ENCODE measurements around the gene EIPR1.
"Not testable (repeated sequence)": the region's sequence is repeated elsewhere in the genome, so short reads cannot be mapped to it uniquely, and the experiment has no call there.

The EIPR1 gene

GRCh38 chr2:3403587-3404334 lies 26.1 kb upstream of the EIPR1 start:
- DNase-seq (ENCODE audit: low read depth in 2 of 2): no peak

DNA sequence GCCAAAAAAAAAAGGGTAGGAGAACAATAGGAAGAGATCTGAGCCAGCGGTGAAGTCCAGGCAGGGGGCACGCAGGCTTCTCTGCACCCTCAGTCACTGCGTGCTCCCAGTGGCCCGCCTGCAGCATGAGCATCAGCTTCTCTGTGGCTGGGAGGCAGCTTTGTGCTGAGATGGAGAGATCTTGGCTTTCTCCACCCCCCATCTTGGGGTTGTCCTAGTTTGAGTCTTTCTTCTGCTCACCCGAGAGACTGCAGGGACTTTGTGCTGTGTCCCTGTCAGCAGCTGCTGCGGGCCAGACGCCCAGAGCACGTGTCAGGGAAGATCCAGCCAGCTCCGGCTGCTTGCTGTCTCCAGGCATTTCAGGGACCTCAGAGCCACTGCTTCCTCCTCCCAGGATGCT lies 22.2 kb upstream of the EIPR1 start:
- DNase-seq (ENCODE audit: low read depth in 2 of 2): no peak

- no peak for DNase-seq (ENCODE audit: low read depth in 2 of 2)
These were observed 21.8 kb upstream of the EIPR1 start for GRCh38 chr2:3399381-3399780.

DNA sequence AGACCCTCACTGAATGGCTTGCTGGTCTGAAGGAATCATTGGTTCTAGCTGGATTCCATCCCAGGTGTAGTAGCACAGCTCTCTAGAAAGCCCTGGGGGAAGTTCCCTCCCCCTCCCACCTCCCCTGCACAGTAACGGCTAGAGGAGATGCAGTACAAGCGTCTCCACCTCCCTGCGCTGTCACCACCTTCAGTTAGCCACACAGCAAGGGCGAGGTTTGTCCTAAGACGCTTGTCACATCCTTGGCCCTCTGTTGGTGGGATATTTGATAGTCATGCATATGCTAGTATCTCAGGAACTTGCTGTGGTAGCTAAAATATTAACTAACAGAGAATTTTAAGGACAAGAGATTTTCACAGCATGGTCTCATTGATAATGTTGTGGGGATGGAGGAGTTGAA lies 21.2 kb upstream of the EIPR1 start:
- no peak for DNase-seq (ENCODE audit: low read depth in 2 of 2)

GRCh38 chr2:3396920-3397559 lies 19.4 kb upstream of the EIPR1 start:
- no peak for DNase-seq (ENCODE audit: low read depth in 2 of 2)

- no peak for DNase-seq (ENCODE audit: low read depth in 2 of 2)
These were observed 14.6 kb upstream of the EIPR1 start for GRCh38 chr2:3392216-3392615.

- no peak for DNase-seq (ENCODE audit: low read depth in 2 of 2)
These were observed 12.4 kb upstream of the EIPR1 start for GRCh38 chr2:3390041-3390440.

- no peak for DNase-seq (ENCODE audit: low read depth in 2 of 2)
These were observed 11.6 kb upstream of the EIPR1 start for GRCh38 chr2:3389193-3389592.

- DNase-seq (ENCODE audit: low read depth in 2 of 2): no peak
These were observed 10.8 kb upstream of the EIPR1 start for GRCh38 chr2:3388412-3388738.

DNA sequence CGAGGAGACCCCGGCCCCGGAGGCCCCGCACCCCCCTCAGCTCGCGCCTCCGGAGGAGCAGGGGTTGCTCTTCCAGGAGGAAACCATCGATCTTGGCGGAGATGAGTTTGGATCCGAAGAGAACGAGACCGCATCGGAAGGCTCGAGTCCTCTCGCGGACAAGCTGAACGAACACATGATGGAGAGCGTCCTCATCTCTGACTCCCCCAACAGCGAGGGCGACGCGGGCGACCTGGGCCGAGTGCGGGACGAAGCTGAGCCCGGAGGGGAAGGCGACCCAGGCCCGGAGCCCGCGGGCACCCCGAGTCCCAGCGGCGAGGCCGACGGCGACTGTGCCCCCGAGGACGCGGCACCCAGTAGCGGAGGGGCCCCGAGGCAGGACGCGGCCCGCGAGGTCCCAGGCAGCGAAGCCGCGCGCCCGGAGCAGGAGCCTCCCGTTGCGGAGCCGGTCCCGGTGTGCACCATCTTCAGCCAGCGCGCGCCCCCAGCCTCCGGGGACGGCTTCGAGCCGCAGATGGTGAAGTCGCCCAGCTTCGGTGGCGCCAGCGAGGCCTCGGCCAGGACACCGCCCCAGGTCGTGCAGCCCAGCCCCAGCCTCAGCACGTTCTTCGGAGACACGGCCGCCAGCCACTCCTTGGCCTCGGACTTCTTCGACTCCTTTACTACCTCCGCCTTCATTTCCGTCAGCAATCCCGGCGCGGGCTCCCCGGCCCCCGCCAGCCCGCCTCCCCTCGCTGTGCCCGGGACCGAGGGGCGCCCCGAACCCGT lies 10.2 kb upstream of the EIPR1 start:
- no peak for DNase-seq (ENCODE audit: low read depth in 2 of 2)

- DNase-seq (ENCODE audit: low read depth in 2 of 2): no peak
These were observed 9.4 kb upstream of the EIPR1 start for GRCh38 chr2:3387011-3387410.

- no peak for DNase-seq (ENCODE audit: low read depth in 2 of 2)
These were observed 8.9 kb upstream of the EIPR1 start for GRCh38 chr2:3386448-3386958.

GRCh38 chr2:3379647-3380534 lies 2.3 kb upstream of the EIPR1 start, which contains the start of gene TRAPPC12:
Gene TRAPPC12, plus strand, starts transcription at chr2:3379694. Its CDS starts 7,930 bp downstream, at chr2:3387624.
- peak; percentile 87 to 90 for DNase-seq (ENCODE audit: low read depth in 2 of 2)

- DNase-seq (ENCODE audit: low read depth in 2 of 2): no peak
These were observed 1.7 kb upstream of the EIPR1 start for GRCh38 chr2:3379339-3379646.

DNA sequence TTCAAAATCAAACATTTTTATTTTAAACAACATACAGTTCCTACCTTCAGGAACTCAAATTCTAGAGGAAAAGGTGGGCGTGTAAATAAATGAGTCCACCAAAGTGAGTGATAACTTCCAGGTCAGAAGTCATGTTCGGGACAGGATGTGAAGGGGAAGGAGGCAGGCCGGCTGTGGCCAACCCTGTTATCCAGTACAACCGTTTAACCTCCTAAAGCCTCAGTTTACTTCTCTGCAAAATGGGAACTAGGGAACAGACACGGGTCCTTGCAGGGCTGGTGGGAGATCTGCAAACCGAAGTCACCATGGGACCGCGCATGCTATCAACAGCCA lies 373 bp downstream of the EIPR1 start:
- no peak for DNase-seq (ENCODE audit: low read depth in 2 of 2)

DNA sequence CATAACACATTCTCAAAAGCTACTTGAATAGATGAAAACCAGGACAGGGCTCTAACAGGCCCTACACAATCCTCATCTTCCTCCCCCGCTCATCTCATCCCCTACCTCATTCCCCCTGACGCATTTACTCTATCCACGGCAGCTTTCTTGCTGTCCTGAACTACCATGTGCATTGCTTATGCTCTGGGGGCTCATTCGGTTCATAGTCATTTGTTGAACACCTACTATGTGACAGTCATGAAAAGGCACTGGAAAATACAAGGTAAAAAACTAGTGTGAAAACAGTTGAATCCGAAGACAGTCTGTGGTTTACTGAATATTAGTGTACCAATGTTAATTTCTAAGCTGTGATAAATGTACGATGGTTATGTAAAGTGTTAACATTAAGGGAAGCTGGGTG lies 797 bp downstream of the EIPR1 start:
- no peak for DNase-seq (ENCODE audit: low read depth in 2 of 2)

DNA sequence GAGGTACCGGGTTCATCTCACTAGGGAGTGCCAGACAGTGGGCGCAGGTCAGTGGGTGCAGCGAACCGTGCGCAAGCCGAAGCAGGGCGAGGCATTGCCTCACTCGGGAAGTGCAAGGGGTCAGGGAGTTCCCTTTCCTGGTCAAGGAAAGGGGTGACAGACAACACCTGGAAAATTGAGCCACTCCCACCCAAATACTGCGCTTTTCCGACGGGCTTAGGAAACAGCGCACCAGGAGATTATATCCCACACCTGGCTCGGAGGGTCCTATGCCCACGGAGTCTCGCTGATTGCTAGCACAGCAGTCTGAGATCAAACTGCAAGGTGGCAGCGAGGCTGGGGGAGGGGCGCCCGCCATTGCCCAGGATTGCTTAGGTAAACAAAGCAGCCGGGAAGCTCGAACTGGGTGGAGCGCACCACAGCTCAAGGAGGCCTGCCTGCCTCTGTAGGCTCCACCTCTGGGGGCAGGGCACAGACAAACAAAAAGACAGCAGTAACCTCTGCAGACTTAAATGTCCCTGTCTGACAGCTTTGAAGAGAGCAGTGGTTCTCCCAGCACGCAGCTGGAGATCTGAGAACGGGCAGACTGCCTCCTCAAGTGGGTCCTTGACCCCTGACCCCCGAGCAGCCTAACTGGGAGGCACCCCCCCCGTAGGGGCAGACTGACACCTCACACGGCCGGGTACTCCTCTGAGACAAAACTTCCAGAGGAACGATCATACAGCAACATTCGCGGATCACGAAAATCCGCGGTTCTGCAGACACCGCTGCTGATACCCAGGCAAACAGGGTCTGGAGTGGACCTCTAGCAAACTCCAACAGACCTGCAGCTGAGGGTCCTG lies 8.1 kb downstream of the EIPR1 start:
- DNase-seq (ENCODE audit: low read depth in 2 of 2): not testable (repeated sequence)

DNA sequence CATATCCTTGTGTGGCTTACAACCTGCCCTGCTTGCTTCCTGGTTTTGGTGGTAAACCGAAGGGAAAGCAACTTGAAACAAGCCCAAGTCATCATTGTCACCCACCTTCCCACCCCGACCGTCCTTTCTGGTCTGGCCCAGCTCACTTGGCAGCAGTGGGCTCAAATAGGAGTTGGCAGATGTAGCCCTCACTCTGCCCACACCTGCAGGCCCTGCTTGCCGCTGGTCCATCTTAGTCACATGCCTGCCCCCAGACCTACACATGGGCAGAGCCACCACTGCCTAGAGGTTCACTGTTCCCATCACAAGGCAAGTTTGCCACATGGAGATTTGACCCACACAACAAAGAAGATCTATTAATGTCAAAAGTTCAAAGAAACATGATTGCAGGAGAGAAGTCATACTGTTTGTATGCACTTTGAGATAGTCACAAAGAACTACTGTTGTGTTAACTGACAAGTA lies 9.3 kb downstream of the EIPR1 start:
- no peak for DNase-seq (ENCODE audit: low read depth in 2 of 2)

DNA sequence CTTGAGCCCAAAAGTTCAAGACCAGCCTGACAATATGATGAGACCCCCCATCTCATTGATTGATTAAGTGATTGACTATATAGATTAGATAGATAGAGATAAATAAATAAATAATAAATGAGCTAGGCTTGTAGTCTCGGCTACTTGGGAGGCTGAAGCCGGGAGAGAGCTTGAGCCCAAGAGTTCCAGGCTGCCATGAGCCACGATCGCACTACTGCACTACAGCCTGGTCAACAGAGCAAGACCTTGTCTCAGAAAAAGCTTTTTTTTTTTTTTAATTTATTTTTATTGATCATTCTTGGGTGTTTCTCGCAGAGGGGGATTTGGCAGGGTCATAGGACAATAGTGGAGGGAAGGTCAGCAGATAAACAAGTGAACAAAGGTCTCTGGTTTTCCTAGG lies 12.4 kb downstream of the EIPR1 start:
- DNase-seq (ENCODE audit: low read depth in 2 of 2): no peak

- DNase-seq (ENCODE audit: low read depth in 2 of 2): no peak
These were observed 15.9 kb downstream of the EIPR1 start for GRCh38 chr2:3361518-3362389.

Measured in stimulated activated CD4-positive, alpha-beta T cell treated with anti-CD3 and anti-CD28 coated beads, Interleukin-1b, Interleukin-23, amount 100 ng/mL, for 4 hours (primary cell).